GM19023 (cell line): ENCODE measurements around the gene IL1RAPL1.
"Not testable (repeated sequence)": the region's sequence is repeated elsewhere in the genome, so short reads cannot be mapped to it uniquely, and the experiment has no call there.

Source experiments
- ATAC-seq: cut with Tn5 transposase; IDR thresholded peaks from one replicate; pipeline ENCODE4 v1.9.1; 2021; ENCODE audit warnings: mild to moderate bottlenecking, moderate library complexity; ENCODE audit not compliant: unreplicated experiment

The IL1RAPL1 gene

GRCh38 chrX:29090811-29091210, 503.6 kb downstream of the IL1RAPL1 start:
- no peak for ATAC-seq

GRCh38 chrX:29107231-29107630, 520.0 kb downstream of the IL1RAPL1 start:
- ATAC-seq, result no peak

GRCh38 chrX:29110041-29110440, 522.8 kb downstream of the IL1RAPL1 start:
- ATAC-seq, result no peak

- no peak for ATAC-seq
These were observed 526.0 kb downstream of the IL1RAPL1 start for GRCh38 chrX:29113221-29113620.

- not testable (repeated sequence) for ATAC-seq
These were observed 535.6 kb downstream of the IL1RAPL1 start for GRCh38 chrX:29122817-29123216.

GRCh38 chrX:29130905-29131304, 543.7 kb downstream of the IL1RAPL1 start:
- ATAC-seq, result no peak

- no peak for ATAC-seq
These were observed 549.7 kb downstream of the IL1RAPL1 start for GRCh38 chrX:29136904-29137303.

GRCh38 chrX:29138003-29138402, 550.8 kb downstream of the IL1RAPL1 start:
- ATAC-seq, result no peak

GRCh38 chrX:29143356-29143755, 556.1 kb downstream of the IL1RAPL1 start:
- no peak for ATAC-seq

- ATAC-seq, result no peak
These were observed 556.5 kb downstream of the IL1RAPL1 start for GRCh38 chrX:29143756-29144155.

- ATAC-seq, result no peak
These were observed 558.1 kb downstream of the IL1RAPL1 start for GRCh38 chrX:29145316-29145715.

GRCh38 chrX:29148511-29148910, 561.3 kb downstream of the IL1RAPL1 start:
- ATAC-seq, result no peak

- no peak for ATAC-seq
These were observed 568.0 kb downstream of the IL1RAPL1 start for GRCh38 chrX:29155286-29155685.

GRCh38 chrX:29172880-29173279, 585.6 kb downstream of the IL1RAPL1 start:
- no peak for ATAC-seq

GRCh38 chrX:29187264-29187663, 600.0 kb downstream of the IL1RAPL1 start:
- no peak for ATAC-seq

GRCh38 chrX:29196501-29196900, 609.3 kb downstream of the IL1RAPL1 start:
- no peak for ATAC-seq

- no peak for ATAC-seq
These were observed 628.0 kb downstream of the IL1RAPL1 start for GRCh38 chrX:29215251-29215650.

- ATAC-seq, result no peak
These were observed 638.4 kb downstream of the IL1RAPL1 start for GRCh38 chrX:29225670-29226069.

GRCh38 chrX:29229802-29230201, 642.6 kb downstream of the IL1RAPL1 start:
- ATAC-seq, result no peak

- ATAC-seq, result no peak
These were observed 644.6 kb downstream of the IL1RAPL1 start for GRCh38 chrX:29231800-29232199.

- ATAC-seq, result no peak
These were observed 646.4 kb downstream of the IL1RAPL1 start for GRCh38 chrX:29233592-29234183.

GRCh38 chrX:29237972-29238371, 650.7 kb downstream of the IL1RAPL1 start:
- no peak for ATAC-seq

GRCh38 chrX:29241809-29242208, 654.6 kb downstream of the IL1RAPL1 start:
- ATAC-seq, result no peak
